A549 (cell line): ENCODE measurements around the gene PBX4. TPM values are rescaled to one million over a fixed set of nuclear protein-coding genes. Genes with fewer than 3 reads are reported as not detected.

Experiments used
- ATAC-seq, 2 experiments: fragments of 200-7000 bp in 1 of 2; fragments of >200 bp in 1 of 2; cut with Nextera tagmentation in 1 of 2; cut with Tn5 transposase in 1 of 2; 3 replicates each; pipeline versions ENCODE4 v1.8.0 to v1.9.1; 2018 to 2020; ENCODE audit warnings: mild to moderate bottlenecking in 1 of 2, moderate library complexity in 1 of 2
- CTCF ChIA-PET: fragments of 300-600 bp; sonication (Branson Sonifier 250); formaldehyde crosslinking; extraction: SDS; loops from one replicate; lab custom pipeline; 2021; ENCODE audit warnings: antibody characterized with exemption, inconsistent platforms; lab: Yijun Ruan, JAX
- POLR2A ChIA-PET: fragments of 350-600 bp; formaldehyde crosslinking; extraction: SDS; loops from one replicate; lab custom pipeline; 2021; ENCODE audit warnings: antibody characterized with exemption, inconsistent platforms; lab: Yijun Ruan, JAX
- DNase-seq, 2 experiments: peaks; one replicate each; pipeline versions ENCODE4 v3.0.0 to v3.0.0-alpha.2; 2011 to 2016; ENCODE audit warnings: low read depth in 1 of 2, low spot score in 1 of 2
- FAIRE-seq: peaks from 2 replicates; lab custom pipeline; 2011; peaks lifted over from hg19 to GRCh38; lab: Jason Lieb, UNC
- H3K27ac ChIP-seq, 2 experiments: fragments of >200 bp; sonication (Bioruptor Twin); formaldehyde crosslinking; 3 replicates each; pipeline ENCODE4 v1.5.1; 2016 to 2017
- H3K4me1 ChIP-seq: fragments of >200 bp; sonication (Bioruptor Twin); formaldehyde crosslinking; 3 replicates; pipeline ENCODE4 v1.6.1; 2016
- H3K4me2 ChIP-seq: fragments of >200 bp; sonication (Bioruptor Twin); formaldehyde crosslinking; 3 replicates; pipeline ENCODE4 v1.6.1; 2016
- H3K4me3 ChIP-seq: fragments of >200 bp; sonication (Bioruptor Twin); formaldehyde crosslinking; 3 replicates; pipeline ENCODE4 v1.5.1; 2016
- H3K9me3 ChIP-seq: fragments of >200 bp; sonication (Bioruptor Twin); formaldehyde crosslinking; 3 replicates; pipeline ENCODE4 v1.6.1; 2016
- ATOH8 ChIP-seq: fragments of 250-450 bp; sonication (Bioruptor Pico); IDR thresholded peaks from 2 replicates; pipeline ENCODE4 v1.5.0; 2020; ENCODE audit warnings: low read depth, mild to moderate bottlenecking, moderate library complexity
- BHLHE40 ChIP-seq: IDR thresholded peaks from 2 replicates; pipeline ENCODE4 v1.6.1; 2012; ENCODE audit warnings: low read depth, low read length, inconsistent platforms
- CBX8 ChIP-seq: fragments of 200-600 bp; sonication (generic); IDR thresholded peaks from 2 replicates; pipeline ENCODE4 v1.6.1; 2016
- CHD2 ChIP-seq: fragments of 150-350 bp; IDR thresholded peaks from 2 replicates; pipeline ENCODE4 v1.6.1; 2014; ENCODE audit warnings: low read length; ENCODE audit not compliant: partially characterized antibody
- EHMT2 ChIP-seq: fragments of 200-600 bp; sonication (generic); IDR thresholded peaks from 2 replicates; pipeline ENCODE4 v1.6.1; 2016; ENCODE audit warnings: antibody characterized with exemption, low read depth, mild to moderate bottlenecking, moderate library complexity
- ELK1 ChIP-seq: fragments of 150-350 bp; IDR thresholded peaks from 2 replicates; pipeline ENCODE4 v1.6.1; 2014; ENCODE audit warnings: low read depth, mild to moderate bottlenecking, low read length
- EP300 ChIP-seq, 2 experiments: fragments of >200 bp; sonication (Bioruptor Twin); formaldehyde crosslinking; IDR thresholded peaks; 2 replicates in 1 of 2; 3 replicates in 1 of 2; pipeline ENCODE4 v1.6.1; 2016 to 2017
- FOSL2 ChIP-seq, 2 experiments: fragments of 450-650 bp in 1 of 2; fragments of >200 bp in 1 of 2; sonication (Bioruptor Twin) in 1 of 2; formaldehyde crosslinking; IDR thresholded peaks; 2 replicates each; pipeline versions ENCODE4 v1.5.0 to v1.6.1; 2016 to 2020; ENCODE audit warnings: mild to moderate bottlenecking in 1 of 2, moderate library complexity in 1 of 2
- FOXS1 ChIP-seq: fragments of 250-450 bp; sonication (Bioruptor Pico); IDR thresholded peaks from 2 replicates; pipeline ENCODE4 v1.5.0; 2020; ENCODE audit warnings: mild to moderate bottlenecking, moderate library complexity
- HOXA7 ChIP-seq: fragments of 250-450 bp; sonication (Bioruptor Pico); IDR thresholded peaks from 2 replicates; pipeline ENCODE4 v1.5.0; 2020; ENCODE audit warnings: mild to moderate bottlenecking, moderate library complexity
- HOXB5 ChIP-seq: fragments of 250-450 bp; sonication (Bioruptor Pico); IDR thresholded peaks from 2 replicates; pipeline ENCODE4 v1.5.0; 2020; ENCODE audit warnings: mild to moderate bottlenecking, moderate library complexity
- JUNB ChIP-seq: fragments of >200 bp; sonication (Bioruptor Twin); formaldehyde crosslinking; IDR thresholded peaks from 2 replicates; pipeline ENCODE4 v1.6.1; 2016
- KDM1A ChIP-seq: fragments of 200-600 bp; sonication (generic); IDR thresholded peaks from 2 replicates; pipeline ENCODE4 v1.6.1; 2016; ENCODE audit warnings: low read depth, mild to moderate bottlenecking
- MYC ChIP-seq: IDR thresholded peaks from 2 replicates; pipeline ENCODE4 v1.6.1; 2012; ENCODE audit warnings: mild to moderate bottlenecking, inconsistent platforms, low read length, improper control_type of control experiment, borderline replicate concordance
- POLR2A ChIP-seq: IDR thresholded peaks from 2 replicates; pipeline ENCODE4 v1.6.1; 2012; ENCODE audit warnings: mild to moderate bottlenecking, low read length
- POLR2AphosphoS2 ChIP-seq: conservative IDR thresholded peaks from 2 replicates; pipeline ENCODE4 v1.6.1; 2012; ENCODE audit warnings: low read length, improper control_type of control experiment, inconsistent platforms
- RCOR1 ChIP-seq: fragments of 150-350 bp; IDR thresholded peaks from 2 replicates; pipeline ENCODE4 v1.6.1; 2014; ENCODE audit warnings: antibody characterized with exemption, low read length, low read depth
- SMC3 ChIP-seq: fragments of >200 bp; sonication (Bioruptor Twin); formaldehyde crosslinking; IDR thresholded peaks from 3 replicates; pipeline ENCODE4 v1.6.1; 2018; ENCODE audit warnings: inconsistent platforms
- TFCP2L1 ChIP-seq: fragments of 250-450 bp; sonication (Bioruptor Pico); IDR thresholded peaks from 2 replicates; pipeline ENCODE4 v1.5.0; 2021; ENCODE audit warnings: mild to moderate bottlenecking
- ZNF302 ChIP-seq: fragments of 250-450 bp; sonication (Bioruptor Pico); IDR thresholded peaks from 2 replicates; pipeline ENCODE4 v1.9.0; 2021; ENCODE audit warnings: inconsistent platforms, mild to moderate bottlenecking, moderate library complexity
- WGBS: methylation state at CpG from one replicate; pipeline ENCODE4 v1.1.6; 2017; ENCODE audit errors: missing lambda C conversion rate; 5-methylcytosine and 5-hydroxymethylcytosine counted together
- polyA plus RNA-seq, 4 experiments: library from polyadenylated mRNA; depleted of rRNA in 3 of 4; stranded (reverse); fragments of >200 nt; fragmentation: RNase III in 1 of 4; extraction: RNeasy Plus Mini Kit Qiagen cat#74134 plus additional on column Dnase treatment in 1 of 4; gene quantifications; 2 replicates in 3 of 4; 3 replicates in 1 of 4; pipeline ENCODE4 v1.2.3, GENCODE V29; 2011 to 2017
- TF ChIP-seq, protein P1 (sequence below): fragments of >200 bp; sonication (Bioruptor Twin); formaldehyde crosslinking; IDR thresholded peaks from 3 replicates; pipeline ENCODE4 v1.5.1; 2016
- TF ChIP-seq, protein P2 (sequence below): fragments of 450-650 bp; IDR thresholded peaks from 2 replicates; pipeline ENCODE4 v1.6.1; 2014; ENCODE audit warnings: antibody characterized with exemption
- TF ChIP-seq, protein P3 (sequence below): fragments of >200 bp; sonication (Bioruptor Twin); formaldehyde crosslinking; IDR thresholded peaks from 3 replicates; pipeline ENCODE4 v1.6.1; 2016
- TF ChIP-seq, protein P4 (sequence below): IDR thresholded peaks from 2 replicates; pipeline ENCODE4 v1.6.1; 2012

PBX4 gene
- polyA plus RNA-seq, 2 of the 4 experiments (the other 2 are of a cell fraction) = 0.70 to 0.90 TPM

DNA sequence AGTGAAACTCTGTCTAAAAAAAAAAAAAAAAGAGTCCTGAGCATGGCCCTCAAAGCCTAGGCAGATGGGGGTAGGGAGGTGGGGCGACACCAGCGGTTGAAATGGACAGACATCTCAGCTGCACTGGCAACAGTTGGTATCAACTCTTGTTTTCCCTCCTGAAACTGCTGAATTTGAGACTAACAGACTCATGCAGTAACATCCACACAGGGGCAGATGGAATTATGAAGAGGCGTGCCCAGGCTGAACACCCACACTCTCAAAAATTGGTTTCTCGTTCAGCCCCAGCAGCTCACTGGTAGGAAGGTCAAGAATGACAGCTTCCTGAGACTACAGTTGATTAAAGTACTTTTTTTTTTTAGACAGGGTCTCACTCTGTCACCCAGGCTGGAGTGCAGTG, 24.1 kb downstream of the PBX4 start (continued):
- TF ChIP-seq, protein P1, sequence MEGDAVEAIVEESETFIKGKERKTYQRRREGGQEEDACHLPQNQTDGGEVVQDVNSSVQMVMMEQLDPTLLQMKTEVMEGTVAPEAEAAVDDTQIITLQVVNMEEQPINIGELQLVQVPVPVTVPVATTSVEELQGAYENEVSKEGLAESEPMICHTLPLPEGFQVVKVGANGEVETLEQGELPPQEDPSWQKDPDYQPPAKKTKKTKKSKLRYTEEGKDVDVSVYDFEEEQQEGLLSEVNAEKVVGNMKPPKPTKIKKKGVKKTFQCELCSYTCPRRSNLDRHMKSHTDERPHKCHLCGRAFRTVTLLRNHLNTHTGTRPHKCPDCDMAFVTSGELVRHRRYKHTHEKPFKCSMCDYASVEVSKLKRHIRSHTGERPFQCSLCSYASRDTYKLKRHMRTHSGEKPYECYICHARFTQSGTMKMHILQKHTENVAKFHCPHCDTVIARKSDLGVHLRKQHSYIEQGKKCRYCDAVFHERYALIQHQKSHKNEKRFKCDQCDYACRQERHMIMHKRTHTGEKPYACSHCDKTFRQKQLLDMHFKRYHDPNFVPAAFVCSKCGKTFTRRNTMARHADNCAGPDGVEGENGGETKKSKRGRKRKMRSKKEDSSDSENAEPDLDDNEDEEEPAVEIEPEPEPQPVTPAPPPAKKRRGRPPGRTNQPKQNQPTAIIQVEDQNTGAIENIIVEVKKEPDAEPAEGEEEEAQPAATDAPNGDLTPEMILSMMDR = no peak
- no peak for TF ChIP-seq EP300 (IDR thresholded peaks at IDR 0.05)
- TF ChIP-seq JUNB = no peak
- no peak for TF ChIP-seq FOSL2 (IDR thresholded peaks at IDR 0.05)
- TF ChIP-seq FOSL2 (CRISPR knock-in tag; IDR thresholded peaks at IDR 0.05) = no peak
- TF ChIP-seq ELK1 = no peak
- TF ChIP-seq, all 56 proteins: peak for 0

DNA sequence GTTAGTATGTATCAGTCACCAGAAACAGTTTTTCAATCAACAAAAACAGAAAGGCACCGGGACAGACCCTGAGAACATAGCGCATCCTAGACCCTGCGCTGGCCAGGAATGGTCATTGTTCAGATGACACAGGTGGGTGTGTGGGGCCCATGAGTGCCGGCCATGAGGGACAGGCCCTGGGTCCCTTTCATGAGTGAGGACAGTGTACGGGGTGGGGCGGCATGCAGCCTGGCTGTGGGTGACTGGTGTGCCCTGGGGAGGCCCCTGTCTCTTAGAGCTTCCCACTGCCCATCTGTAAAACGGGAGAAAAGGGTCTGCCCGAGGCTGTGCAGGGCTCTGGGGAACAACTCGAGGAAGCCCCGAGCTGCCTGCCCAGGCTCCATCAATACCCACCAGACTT, 25.8 kb downstream of the PBX4 start:
- TF ChIP-seq MYC (no peak), CHD2 (no peak), HOXB5 (no peak), EHMT2 (no peak), TFCP2L1 (no peak), ZNF302 (no peak), BHLHE40 (no peak), ATOH8 (CRISPR knock-in tag) (no peak), RCOR1 (no peak), KDM1A (no peak), POLR2AphosphoS2 (no peak), POLR2A (no peak), ELK1 (no peak), FOXS1 (CRISPR knock-in tag) (no peak), HOXA7 (CRISPR knock-in tag) (no peak), SMC3 (no peak), CBX8 (no peak)
- TF ChIP-seq, protein P2, sequence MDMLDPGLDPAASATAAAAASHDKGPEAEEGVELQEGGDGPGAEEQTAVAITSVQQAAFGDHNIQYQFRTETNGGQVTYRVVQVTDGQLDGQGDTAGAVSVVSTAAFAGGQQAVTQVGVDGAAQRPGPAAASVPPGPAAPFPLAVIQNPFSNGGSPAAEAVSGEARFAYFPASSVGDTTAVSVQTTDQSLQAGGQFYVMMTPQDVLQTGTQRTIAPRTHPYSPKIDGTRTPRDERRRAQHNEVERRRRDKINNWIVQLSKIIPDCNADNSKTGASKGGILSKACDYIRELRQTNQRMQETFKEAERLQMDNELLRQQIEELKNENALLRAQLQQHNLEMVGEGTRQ = no peak
- TF ChIP-seq, protein P3, sequence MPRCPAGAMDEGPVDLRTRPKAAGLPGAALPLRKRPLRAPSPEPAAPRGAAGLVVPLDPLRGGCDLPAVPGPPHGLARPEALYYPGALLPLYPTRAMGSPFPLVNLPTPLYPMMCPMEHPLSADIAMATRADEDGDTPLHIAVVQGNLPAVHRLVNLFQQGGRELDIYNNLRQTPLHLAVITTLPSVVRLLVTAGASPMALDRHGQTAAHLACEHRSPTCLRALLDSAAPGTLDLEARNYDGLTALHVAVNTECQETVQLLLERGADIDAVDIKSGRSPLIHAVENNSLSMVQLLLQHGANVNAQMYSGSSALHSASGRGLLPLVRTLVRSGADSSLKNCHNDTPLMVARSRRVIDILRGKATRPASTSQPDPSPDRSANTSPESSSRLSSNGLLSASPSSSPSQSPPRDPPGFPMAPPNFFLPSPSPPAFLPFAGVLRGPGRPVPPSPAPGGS = no peak
- TF ChIP-seq, protein P4, sequence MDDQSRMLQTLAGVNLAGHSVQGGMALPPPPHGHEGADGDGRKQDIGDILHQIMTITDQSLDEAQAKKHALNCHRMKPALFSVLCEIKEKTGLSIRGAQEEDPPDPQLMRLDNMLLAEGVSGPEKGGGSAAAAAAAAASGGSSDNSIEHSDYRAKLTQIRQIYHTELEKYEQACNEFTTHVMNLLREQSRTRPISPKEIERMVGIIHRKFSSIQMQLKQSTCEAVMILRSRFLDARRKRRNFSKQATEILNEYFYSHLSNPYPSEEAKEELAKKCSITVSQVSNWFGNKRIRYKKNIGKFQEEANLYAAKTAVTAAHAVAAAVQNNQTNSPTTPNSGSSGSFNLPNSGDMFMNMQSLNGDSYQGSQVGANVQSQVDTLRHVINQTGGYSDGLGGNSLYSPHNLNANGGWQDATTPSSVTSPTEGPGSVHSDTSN = no peak
- WGBS = 88% methylated on average over 10 of the region's 10 CpGs
- Histone ChIP-seq H3K4me3 (no peak overlapping the region), H3K4me2 (no peak overlapping the region), H3K4me1 (peaks cover 12% of the 10 kb centered on the region), H3K27ac (no peak overlapping the region), H3K9me3 (no peaks in the 10 kb centered on the region)
- ChIA-PET CTCF (no interaction called here), POLR2A (no interaction called here)
- FAIRE-seq (no peak), ATAC-seq (no peak), DNase-seq (no peak)
